ENCODE data around the gene VEGFA. TPM values are rescaled to one million over a fixed set of nuclear protein-coding genes. Genes with fewer than 3 reads are reported as not detected.

VEGFA gene
- total and polyA plus RNA-seq, 2 of the 8 experiments (the other 6 are each of a cell fraction or from before 2014, with no cell fraction given): 42.2 to 58.5 TPM

DNA sequence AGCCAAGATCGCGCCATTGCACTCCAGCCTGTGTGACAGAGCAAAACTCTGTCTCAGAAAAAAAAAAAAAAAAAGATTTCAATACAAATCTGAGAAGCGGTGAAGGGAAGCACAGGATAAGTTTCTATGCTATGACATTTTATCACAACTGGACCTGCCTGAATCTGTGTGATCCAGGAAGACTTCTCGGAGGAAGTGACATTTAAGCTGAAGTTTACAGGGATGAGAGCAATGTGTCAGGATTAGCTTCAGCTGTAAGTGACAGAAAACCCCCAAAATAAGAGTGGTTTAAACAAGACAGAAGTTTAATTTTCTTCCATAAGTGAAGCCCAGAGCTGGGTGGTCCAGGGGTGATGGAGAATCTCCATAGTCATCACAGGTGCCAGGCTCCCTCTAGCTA lies 49.0 kb upstream of the VEGFA start (continued):
- TF ChIP-seq CEBPB (IDR thresholded peaks at IDR 0.05; ENCODE audit: low read depth, low read length): no peak
- no peak for TF ChIP-seq SP1 (IDR thresholded peaks at IDR 0.05; ENCODE audit: low read depth, low read length)
- TF ChIP-seq ASH2L (IDR thresholded peaks at IDR 0.05; ENCODE audit: low read length): no peak
- TF ChIP-seq ZNF274 (IDR thresholded peaks at IDR 0.05; ENCODE audit: borderline replicate concordance, extremely low read depth, low read length): no peak
- TF ChIP-seq BCL11A (IDR thresholded peaks at IDR 0.05; ENCODE audit: low read depth in 2 of 2, low read length in 2 of 2): no peak
- no peak for TF ChIP-seq PHF8 (conservative IDR thresholded peaks at IDR 0.05; ENCODE audit: low read depth, low read length)
